T-helper 2 cell treated with Interferon-gamma antibody and Interleukin-4, amounts not matched to agents 100 ng/mL and 5 ng/mL, for 36 hours (primary cell): ENCODE data around the gene CACNA1C. TPM values are rescaled to one million over a fixed set of nuclear protein-coding genes. Genes with fewer than 3 reads are reported as not detected.

Experiments used
- intact Hi-C: fragments of 100-400 bp; cut with micrococcal nuclease; formaldehyde crosslinking; loops from one replicate; pipeline ENCODE4 v1.15.1; 2023
- total RNA-seq: library from RNA; stranded (reverse); gene quantifications from 2 replicates; pipeline ENCODE4 v1.2.3, GENCODE V29; 2022

CACNA1C gene
- total RNA-seq, 1 donor from 2014 or later, result 0.09 TPM

- intact Hi-C loops, result no loop called here
Measured at GRCh38 chr12:2633825-2634200, 581.0 kb downstream of the CACNA1C start.

- intact Hi-C loops, result no loop called here
Measured at GRCh38 chr12:2634471-2634870, 581.7 kb downstream of the CACNA1C start.

GRCh38 chr12:2636741-2637340 lies 584.1 kb downstream of the CACNA1C start:
- intact Hi-C loops, result no loop called here

GRCh38 chr12:2637371-2637770 lies 584.6 kb downstream of the CACNA1C start:
- intact Hi-C loops, result no loop called here

- intact Hi-C loops, result no loop called here
Measured at GRCh38 chr12:2638273-2639019, 585.7 kb downstream of the CACNA1C start.

GRCh38 chr12:2639020-2639298 lies 586.2 kb downstream of the CACNA1C start:
- intact Hi-C loops, result no loop called here

- intact Hi-C loops, result no loop called here
Measured at GRCh38 chr12:2640281-2640680, 587.5 kb downstream of the CACNA1C start.

GRCh38 chr12:2640709-2641108 lies 587.9 kb downstream of the CACNA1C start:
- intact Hi-C loops, result no loop called here

GRCh38 chr12:2641207-2641606 lies 588.4 kb downstream of the CACNA1C start:
- intact Hi-C loops, result no loop called here

- intact Hi-C loops, result no loop called here
Measured at GRCh38 chr12:2641761-2642160, 589.0 kb downstream of the CACNA1C start.

GRCh38 chr12:2642176-2642892 lies 589.5 kb downstream of the CACNA1C start:
- intact Hi-C loops, result no loop called here

- intact Hi-C loops, result no loop called here
Measured at GRCh38 chr12:2642896-2643425, 590.2 kb downstream of the CACNA1C start.

GRCh38 chr12:2643576-2644135 lies 590.9 kb downstream of the CACNA1C start:
- intact Hi-C loops, result no loop called here

GRCh38 chr12:2644683-2645405 lies 592.1 kb downstream of the CACNA1C start:
- intact Hi-C loops, result no loop called here

GRCh38 chr12:2645460-2645859 lies 592.7 kb downstream of the CACNA1C start:
- intact Hi-C loops, result no loop called here

- intact Hi-C loops, result no loop called here
Measured at GRCh38 chr12:2646341-2646740, 593.6 kb downstream of the CACNA1C start.

GRCh38 chr12:2647186-2647585 lies 594.4 kb downstream of the CACNA1C start:
- intact Hi-C loops, result no loop called here

GRCh38 chr12:2648406-2648805 lies 595.6 kb downstream of the CACNA1C start:
- intact Hi-C loops, result no loop called here

- intact Hi-C loops, result no loop called here
Measured at GRCh38 chr12:2649201-2650030, 596.6 kb downstream of the CACNA1C start.

- intact Hi-C loops, result no loop called here
Measured at GRCh38 chr12:2650261-2651067, 597.7 kb downstream of the CACNA1C start.
